Measurements from ENCODE around the gene C3AR1. TPM values are rescaled to one million over a fixed set of nuclear protein-coding genes. Genes with fewer than 3 reads are reported as not detected.
"Not testable (repeated sequence)": the region's sequence is repeated elsewhere in the genome, so short reads cannot be mapped to it uniquely, and the experiment has no call there.

C3AR1 gene
- total RNA-seq, 3 donors from 2014 or later = 6.6 to 46.2 (median 17.7) TPM

GRCh38 chr12:8076366-8076765 is 10.2 kb upstream of the C3AR1 start:
- H3K9me3 ChIP-seq = no peaks in the 10 kb centered on the region
- no peaks in the 10 kb centered on the region for H3K36me3 ChIP-seq
- H3K4me1 ChIP-seq = no peaks in the 10 kb centered on the region
- no peaks in the 10 kb centered on the region for H3K27me3 ChIP-seq
- intact Hi-C loops (cut with DNase I; ENCODE audit: low total_unique reads) = no loop called here
- no peak overlapping the region for H3K4me3 ChIP-seq
- TF ChIP-seq POLR2AphosphoS5 (IDR thresholded peaks at IDR 0.05) (no peak), CTCF (IDR thresholded peaks at IDR 0.05) (no peak), POLR2A (IDR thresholded peaks at IDR 0.05) (no peak)
- DNase-seq (ENCODE audit: low spot score in 2 of 2) = no peak
- H3K27ac ChIP-seq = no peak overlapping the region

GRCh38 chr12:8075935-8076334 is 9.8 kb upstream of the C3AR1 start:
- H3K9me3 ChIP-seq = no peaks in the 10 kb centered on the region
- intact Hi-C loops (cut with DNase I; ENCODE audit: low total_unique reads) = no loop called here
- H3K4me1 ChIP-seq = no peaks in the 10 kb centered on the region
- no peak overlapping the region for H3K27ac ChIP-seq
- no peaks in the 10 kb centered on the region for H3K27me3 ChIP-seq
- no peak for DNase-seq (ENCODE audit: low spot score in 2 of 2)
- no peaks in the 10 kb centered on the region for H3K36me3 ChIP-seq
- no peak overlapping the region for H3K4me3 ChIP-seq
- TF ChIP-seq CTCF (IDR thresholded peaks at IDR 0.05) (no peak), POLR2AphosphoS5 (IDR thresholded peaks at IDR 0.05) (no peak), POLR2A (IDR thresholded peaks at IDR 0.05) (no peak)

- H3K4me3 ChIP-seq; H3K27ac ChIP-seq; intact Hi-C loops (cut with DNase I; ENCODE audit: low total_unique reads); H3K36me3 ChIP-seq; H3K27me3 ChIP-seq; DNase-seq (ENCODE audit: low spot score in 2 of 2); H3K4me1 ChIP-seq; H3K9me3 ChIP-seq: not testable (repeated sequence)
Observed at GRCh38 chr12:8071820-8072219, 5.7 kb upstream of the C3AR1 start.

- no peak overlapping the region for H3K4me3 ChIP-seq
- H3K36me3 ChIP-seq = no peaks in the 10 kb centered on the region
- intact Hi-C loops (cut with DNase I; ENCODE audit: low total_unique reads) = no loop called here
- DNase-seq (ENCODE audit: low spot score in 2 of 2) = no peak
- no peak overlapping the region for H3K27ac ChIP-seq
- H3K27me3 ChIP-seq = no peaks in the 10 kb centered on the region
- H3K9me3 ChIP-seq = no peaks in the 10 kb centered on the region
- TF ChIP-seq POLR2AphosphoS5 (IDR thresholded peaks at IDR 0.05) (no peak), CTCF (IDR thresholded peaks at IDR 0.05) (no peak), POLR2A (IDR thresholded peaks at IDR 0.05) (no peak)
- no peaks in the 10 kb centered on the region for H3K4me1 ChIP-seq
Observed at GRCh38 chr12:8069582-8069981, 3.4 kb upstream of the C3AR1 start.

GRCh38 chr12:8064131-8064530 is 2.0 kb downstream of the C3AR1 start:
- no peaks in the 10 kb centered on the region for H3K36me3 ChIP-seq
- peak overlapping the region in 1 of 3 donors; percentile 31 for H3K4me3 ChIP-seq
- no peak overlapping the region for H3K27ac ChIP-seq
- no peak for DNase-seq (ENCODE audit: low spot score in 2 of 2)
- no peaks in the 10 kb centered on the region for H3K27me3 ChIP-seq
- H3K4me1 ChIP-seq = no peaks in the 10 kb centered on the region
- no peaks in the 10 kb centered on the region for H3K9me3 ChIP-seq
- intact Hi-C loops (cut with DNase I; ENCODE audit: low total_unique reads) = no loop called here
- TF ChIP-seq CTCF (IDR thresholded peaks at IDR 0.05) = no peak
- no peak for TF ChIP-seq POLR2A (IDR thresholded peaks at IDR 0.05)
- TF ChIP-seq POLR2AphosphoS5 (IDR thresholded peaks at IDR 0.05) = no peak

GRCh38 chr12:8058506-8058905 is 7.7 kb downstream of the C3AR1 start:
- Histone ChIP-seq H3K27me3 (no peaks in the 10 kb centered on the region), H3K4me3 (no peak overlapping the region), H3K27ac (no peak overlapping the region), H3K9me3 (no peaks in the 10 kb centered on the region), H3K36me3 (peaks cover 8% of the 10 kb centered on the region), H3K4me1 (no peaks in the 10 kb centered on the region)
- intact Hi-C loops (cut with DNase I; ENCODE audit: low total_unique reads) = no loop called here
- DNase-seq (ENCODE audit: low spot score in 2 of 2) = no peak
- TF ChIP-seq POLR2AphosphoS5 (IDR thresholded peaks at IDR 0.05) (no peak), CTCF (IDR thresholded peaks at IDR 0.05) (no peak), POLR2A (IDR thresholded peaks at IDR 0.05) (no peak)

Measured in breast epithelium (tissue), 4 donors.